ENCODE measurements around the gene LCP1.
"Not testable (repeated sequence)": the region's sequence is repeated elsewhere in the genome, so short reads cannot be mapped to it uniquely, and the experiment has no call there.

The LCP1 gene

GRCh38 chr13:46173656-46174055 lies 8.3 kb downstream of the LCP1 start:
- Mint-ChIP-seq H3K27ac (peak overlapping the region; percentile 86), H3K9me3 (no peaks in the 10 kb centered on the region), H3K27me3 (no peaks in the 10 kb centered on the region), H3K4me3 (no peak overlapping the region), H3K36me3 (ENCODE audit: low read depth) (peaks cover 77% of the 10 kb centered on the region), H3K4me1 (ENCODE audit: low read depth) (peaks cover 94% of the 10 kb centered on the region)
- intact Hi-C loops (cut with micrococcal nuclease): no loop called here

- H3K36me3 Mint-ChIP-seq (ENCODE audit: low read depth): peaks cover 77% of the 10 kb centered on the region
- H3K4me1 Mint-ChIP-seq (ENCODE audit: low read depth): peaks cover 96% of the 10 kb centered on the region
- H3K27me3 Mint-ChIP-seq: no peaks in the 10 kb centered on the region
- H3K9me3 Mint-ChIP-seq: no peaks in the 10 kb centered on the region
- peak overlapping the region; percentile 51 for H3K4me3 Mint-ChIP-seq
- intact Hi-C loops (cut with micrococcal nuclease): no loop called here
- H3K27ac Mint-ChIP-seq: peak overlapping the region; percentile 86
These were observed 9.4 kb downstream of the LCP1 start for GRCh38 chr13:46172531-46172991.

GRCh38 chr13:46171739-46172138 lies 10.2 kb downstream of the LCP1 start:
- peak overlapping the region; percentile 51 for H3K4me3 Mint-ChIP-seq
- peaks cover 94% of the 10 kb centered on the region for H3K4me1 Mint-ChIP-seq (ENCODE audit: low read depth)
- H3K27ac Mint-ChIP-seq: peak overlapping the region; percentile 86
- no peaks in the 10 kb centered on the region for H3K27me3 Mint-ChIP-seq
- peaks cover 74% of the 10 kb centered on the region for H3K36me3 Mint-ChIP-seq (ENCODE audit: low read depth)
- intact Hi-C loops (cut with micrococcal nuclease): no loop called here
- no peaks in the 10 kb centered on the region for H3K9me3 Mint-ChIP-seq

DNA sequence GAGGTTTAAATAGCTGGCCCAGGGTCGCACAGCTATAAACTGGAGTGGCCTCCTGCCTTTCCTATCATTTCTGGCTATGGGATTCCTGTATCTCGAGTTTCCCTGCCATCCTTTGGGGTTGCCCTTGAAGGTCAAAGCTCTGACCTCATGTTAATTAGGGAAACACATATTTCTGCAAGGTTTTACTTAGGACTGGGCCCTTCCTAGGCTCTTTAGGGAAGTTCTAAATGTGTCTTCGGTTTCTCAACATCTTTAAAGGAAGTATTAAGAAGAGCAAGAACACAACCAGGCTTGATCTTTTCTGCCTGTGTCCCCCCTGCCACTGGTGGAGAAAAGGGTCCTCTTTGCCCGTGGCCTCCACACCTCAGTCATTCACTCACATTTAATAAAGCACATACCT lies 10.8 kb downstream of the LCP1 start:
- Mint-ChIP-seq H3K36me3 (ENCODE audit: low read depth) (peaks cover 72% of the 10 kb centered on the region), H3K27me3 (no peaks in the 10 kb centered on the region), H3K27ac (peak overlapping the region; percentile 86), H3K4me3 (peak overlapping the region; percentile 51), H3K4me1 (ENCODE audit: low read depth) (peaks cover 95% of the 10 kb centered on the region), H3K9me3 (no peaks in the 10 kb centered on the region)
- intact Hi-C loops (cut with micrococcal nuclease): no loop called here

DNA sequence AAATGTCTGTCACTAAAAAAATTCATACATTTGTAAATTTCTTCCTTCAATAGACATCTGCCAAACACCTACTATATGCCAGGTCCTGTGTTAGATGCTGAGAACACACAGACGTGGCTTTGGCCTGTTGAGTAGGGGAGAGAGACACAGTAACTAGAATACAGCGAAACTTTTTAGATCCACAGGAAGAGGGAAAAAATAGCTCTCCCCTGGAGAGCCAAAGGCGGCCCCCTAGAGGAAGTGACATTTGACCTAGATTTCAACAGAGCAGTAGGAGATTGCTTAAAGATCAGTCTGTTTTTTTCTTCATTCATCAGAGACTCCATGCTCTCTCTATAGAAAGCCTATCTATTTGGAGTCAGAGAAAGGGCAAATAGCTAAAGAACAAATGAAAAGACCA lies 11.3 kb downstream of the LCP1 start:
- Mint-ChIP-seq H3K9me3 (no peaks in the 10 kb centered on the region), H3K27ac (peak overlapping the region; percentile 86), H3K4me3 (no peak overlapping the region), H3K36me3 (ENCODE audit: low read depth) (peaks cover 74% of the 10 kb centered on the region), H3K27me3 (no peaks in the 10 kb centered on the region), H3K4me1 (ENCODE audit: low read depth) (peaks cover 94% of the 10 kb centered on the region)
- intact Hi-C loops (cut with micrococcal nuclease): no loop called here

GRCh38 chr13:46170268-46170667 lies 11.7 kb downstream of the LCP1 start:
- Mint-ChIP-seq H3K36me3 (ENCODE audit: low read depth) (peaks cover 71% of the 10 kb centered on the region), H3K9me3 (no peaks in the 10 kb centered on the region), H3K27ac (peak overlapping the region; percentile 86), H3K4me3 (no peak overlapping the region), H3K27me3 (no peaks in the 10 kb centered on the region), H3K4me1 (ENCODE audit: low read depth) (peaks cover 90% of the 10 kb centered on the region)
- intact Hi-C loops (cut with micrococcal nuclease): no loop called here

GRCh38 chr13:46169758-46170157 lies 12.2 kb downstream of the LCP1 start:
- peak overlapping the region; percentile 86 for H3K27ac Mint-ChIP-seq
- peaks cover 71% of the 10 kb centered on the region for H3K36me3 Mint-ChIP-seq (ENCODE audit: low read depth)
- no peaks in the 10 kb centered on the region for H3K9me3 Mint-ChIP-seq
- no peak overlapping the region for H3K4me3 Mint-ChIP-seq
- no peaks in the 10 kb centered on the region for H3K27me3 Mint-ChIP-seq
- intact Hi-C loops (cut with micrococcal nuclease): no loop called here
- H3K4me1 Mint-ChIP-seq (ENCODE audit: low read depth): peaks cover 88% of the 10 kb centered on the region

- Mint-ChIP-seq H3K9me3 (no peaks in the 10 kb centered on the region), H3K36me3 (ENCODE audit: low read depth) (peaks cover 72% of the 10 kb centered on the region), H3K4me1 (ENCODE audit: low read depth) (peaks cover 90% of the 10 kb centered on the region), H3K27ac (peak overlapping the region; percentile 86), H3K4me3 (peak overlapping the region; percentile 2), H3K27me3 (no peaks in the 10 kb centered on the region)
- intact Hi-C loops (cut with micrococcal nuclease): no loop called here
These were observed 13.2 kb downstream of the LCP1 start for GRCh38 chr13:46168783-46169182.

DNA sequence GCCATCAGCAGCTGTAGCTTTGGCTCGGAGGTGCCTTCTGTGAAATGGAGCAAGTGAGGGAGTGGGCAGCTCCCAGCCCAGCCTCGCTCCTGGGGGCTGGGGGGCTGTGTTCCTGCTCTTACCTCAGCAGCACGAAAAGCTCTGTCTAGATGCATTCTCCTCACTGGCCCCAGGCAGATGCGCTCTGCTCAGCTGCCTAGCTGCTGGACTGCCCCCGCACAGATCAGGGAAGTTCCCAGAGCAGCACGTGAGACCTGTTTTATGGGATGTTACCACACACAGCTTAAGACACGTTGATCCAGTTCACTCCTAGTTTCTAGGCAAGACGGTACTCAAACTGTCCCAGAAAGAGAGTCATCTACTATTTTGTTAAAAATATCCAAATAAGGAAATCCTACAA lies 13.6 kb downstream of the LCP1 start:
- intact Hi-C loops (cut with micrococcal nuclease): no loop called here
- Mint-ChIP-seq H3K27ac (peak overlapping the region; percentile 86), H3K36me3 (ENCODE audit: low read depth) (peaks cover 68% of the 10 kb centered on the region), H3K9me3 (no peaks in the 10 kb centered on the region), H3K4me1 (ENCODE audit: low read depth) (peaks cover 87% of the 10 kb centered on the region), H3K4me3 (peak overlapping the region; percentile 60), H3K27me3 (no peaks in the 10 kb centered on the region)

DNA sequence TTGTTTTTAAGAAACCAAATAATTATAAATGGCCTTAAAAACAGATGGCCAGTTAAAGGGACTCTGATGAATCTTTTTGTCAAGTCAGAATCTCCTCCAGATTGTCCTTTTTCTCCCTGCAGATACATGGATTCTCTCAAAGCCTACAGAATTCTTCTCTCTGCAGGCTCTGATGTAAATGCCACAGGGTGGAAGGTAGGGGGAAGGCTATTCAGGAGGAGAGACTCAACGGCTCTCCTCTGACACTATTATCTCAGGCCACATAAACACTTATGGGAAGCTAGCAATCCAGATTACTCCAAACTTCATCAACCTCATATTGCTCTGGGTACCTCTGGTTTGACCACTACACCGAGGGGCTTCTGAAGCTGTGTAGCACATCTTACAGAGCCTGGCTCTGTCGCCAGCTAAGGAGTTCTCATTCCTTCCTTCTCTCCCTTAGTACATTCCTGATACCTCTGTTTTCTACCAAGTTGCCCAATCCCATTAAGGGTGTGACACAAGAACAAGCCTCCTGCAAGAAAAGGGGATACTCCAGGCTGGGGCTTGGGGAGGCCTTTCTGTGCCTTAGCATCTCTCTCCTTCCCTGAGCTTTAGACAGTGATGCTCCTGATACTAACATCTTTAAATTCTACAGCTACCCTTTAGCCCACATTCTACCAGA lies 14.9 kb downstream of the LCP1 start:
- no peaks in the 10 kb centered on the region for H3K27me3 Mint-ChIP-seq
- no peak overlapping the region for H3K4me3 Mint-ChIP-seq
- H3K36me3 Mint-ChIP-seq (ENCODE audit: low read depth): peaks cover 67% of the 10 kb centered on the region

GRCh38 chr13:46166224-46166584 lies 15.8 kb downstream of the LCP1 start:
- H3K4me1 Mint-ChIP-seq (ENCODE audit: low read depth): peaks cover 81% of the 10 kb centered on the region
- H3K27ac Mint-ChIP-seq: peak overlapping the region; percentile 25
- H3K4me3 Mint-ChIP-seq: no peak overlapping the region
- H3K27me3 Mint-ChIP-seq: no peaks in the 10 kb centered on the region
- no peaks in the 10 kb centered on the region for H3K9me3 Mint-ChIP-seq
- H3K36me3 Mint-ChIP-seq (ENCODE audit: low read depth): peaks cover 74% of the 10 kb centered on the region
- intact Hi-C loops (cut with micrococcal nuclease): no loop called here

More for the DNA sequence above, 14.9 kb downstream of the LCP1 start:
- no peaks in the 10 kb centered on the region for H3K9me3 Mint-ChIP-seq
- H3K27ac Mint-ChIP-seq: peak overlapping the region; percentile 86
- intact Hi-C loops (cut with micrococcal nuclease): no loop called here
- peaks cover 81% of the 10 kb centered on the region for H3K4me1 Mint-ChIP-seq (ENCODE audit: low read depth)

DNA sequence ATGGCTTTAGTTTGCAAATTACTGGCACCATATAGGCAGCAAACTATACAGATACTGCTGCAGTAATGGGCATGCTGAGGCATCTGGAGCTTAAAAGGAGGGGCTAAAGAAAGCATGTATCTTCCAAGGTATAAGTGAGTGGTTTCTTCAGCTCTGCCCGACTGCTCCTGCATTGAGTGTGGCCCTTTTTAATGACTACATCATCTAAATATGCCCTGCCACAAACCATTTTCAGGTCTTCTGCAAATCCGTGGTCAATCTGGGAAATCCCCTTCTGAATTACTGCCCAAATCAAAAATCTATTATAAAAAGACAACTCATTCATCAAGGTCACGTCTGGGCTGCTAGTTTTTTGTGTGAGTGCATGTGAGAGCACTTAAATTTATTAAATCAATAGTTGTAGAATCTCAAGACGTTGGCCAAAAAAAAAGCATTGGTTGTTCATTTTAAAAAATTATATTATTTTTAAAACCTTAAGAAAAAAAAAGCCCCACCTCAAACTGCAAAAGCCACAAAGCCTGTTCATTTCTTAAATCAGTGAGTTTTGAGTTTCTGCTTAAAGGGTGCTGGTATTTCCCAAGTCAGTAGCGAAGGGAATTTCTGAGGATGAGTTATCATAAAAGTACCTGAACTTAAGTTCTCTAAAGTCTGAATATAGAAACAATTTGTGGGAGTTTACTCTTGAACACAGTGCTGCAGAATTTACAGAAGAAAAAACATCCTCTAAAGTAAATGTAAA lies 16.3 kb downstream of the LCP1 start:
- Mint-ChIP-seq H3K4me1 (ENCODE audit: low read depth) (peaks cover 80% of the 10 kb centered on the region), H3K27ac (peak overlapping the region; percentile 25), H3K9me3 (no peaks in the 10 kb centered on the region), H3K4me3 (no peak overlapping the region), H3K36me3 (ENCODE audit: low read depth) (peaks cover 74% of the 10 kb centered on the region), H3K27me3 (no peaks in the 10 kb centered on the region)
- intact Hi-C loops (cut with micrococcal nuclease): no loop called here

DNA sequence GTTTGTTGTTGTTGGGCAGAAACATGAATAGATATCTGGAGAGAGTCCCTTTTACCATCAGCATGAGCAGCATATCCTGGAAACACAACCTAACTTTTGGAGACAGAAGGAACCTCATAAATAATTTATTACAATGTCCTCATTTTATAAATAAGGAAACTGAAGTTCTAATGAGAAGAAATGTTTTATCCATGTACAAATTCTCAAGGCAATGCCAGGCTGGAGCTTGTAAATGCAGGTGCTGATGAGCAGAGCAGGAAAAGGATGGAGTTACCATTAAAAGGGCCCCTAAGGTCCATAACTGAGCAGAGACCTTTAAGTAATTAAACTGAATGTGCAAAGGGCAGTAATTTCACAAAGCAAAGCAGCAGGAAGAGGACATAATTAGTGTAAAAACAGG lies 17.3 kb downstream of the LCP1 start:
- H3K36me3 Mint-ChIP-seq (ENCODE audit: low read depth): peaks cover 74% of the 10 kb centered on the region
- no peak overlapping the region for H3K27ac Mint-ChIP-seq
- H3K4me3 Mint-ChIP-seq: no peak overlapping the region
- H3K9me3 Mint-ChIP-seq: no peaks in the 10 kb centered on the region
- intact Hi-C loops (cut with micrococcal nuclease): no loop called here
- H3K27me3 Mint-ChIP-seq: no peaks in the 10 kb centered on the region
- peaks cover 80% of the 10 kb centered on the region for H3K4me1 Mint-ChIP-seq (ENCODE audit: low read depth)

DNA sequence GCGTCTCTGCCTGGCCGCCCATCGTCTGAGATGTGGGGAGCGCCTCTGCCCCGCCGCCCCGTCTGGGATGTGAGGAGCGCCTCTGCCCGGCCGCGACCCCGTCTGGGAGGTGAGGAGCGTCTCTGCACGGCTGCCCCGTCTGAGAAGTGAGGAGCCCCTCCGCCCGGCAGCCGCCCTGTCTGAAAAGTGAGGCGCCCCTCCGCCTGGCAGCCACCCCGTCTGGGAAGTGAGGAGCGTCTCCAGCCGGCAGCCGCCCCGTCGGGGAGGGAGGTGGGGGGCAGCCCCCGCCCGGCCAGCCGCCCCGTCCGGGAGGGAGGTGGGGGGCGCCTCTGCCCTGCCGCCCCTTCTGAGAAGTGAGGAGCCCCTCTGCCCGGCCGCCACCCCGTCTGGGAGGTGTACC lies 19.2 kb downstream of the LCP1 start:
- H3K4me3 Mint-ChIP-seq; H3K9me3 Mint-ChIP-seq; H3K27me3 Mint-ChIP-seq; intact Hi-C loops (cut with micrococcal nuclease): not testable (repeated sequence)
- Mint-ChIP-seq H3K36me3 (ENCODE audit: low read depth) (peaks cover 81% of the 10 kb centered on the region), H3K4me1 (ENCODE audit: low read depth) (peaks cover 69% of the 10 kb centered on the region), H3K27ac (peak overlapping the region; percentile 61)

Data from dendritic cell treated with granulocyte-macrophage colony-stimulating factor and Interleukin-4, amounts not matched to agents 40 ng/mL and 50 ng/mL, for 4 days (primary cell).